Measurements from ENCODE around the gene FAM222A.
"Not testable (repeated sequence)": the region's sequence is repeated elsewhere in the genome, so short reads cannot be mapped to it uniquely, and the experiment has no call there.

The FAM222A gene

GRCh38 chr12:109694629-109695028, 19.0 kb upstream of the FAM222A start:
- H3K4me1 ChIP-seq (ENCODE audit: insufficient read depth, low read length); H3K9ac ChIP-seq (ENCODE audit: low read depth, low read length); H3K36me3 ChIP-seq (ENCODE audit: insufficient read depth, low read length); H3K4me3 ChIP-seq (ENCODE audit: low read length); H3K27ac ChIP-seq (ENCODE audit: low read depth, low read length); H3K9me3 ChIP-seq (ENCODE audit: insufficient read depth, low read depth, low read length); H3K27me3 ChIP-seq (ENCODE audit: insufficient read depth, low read length): not testable (repeated sequence)
- WGBS, result 95% methylated on average over 5 of the region's 6 CpGs

DNA sequence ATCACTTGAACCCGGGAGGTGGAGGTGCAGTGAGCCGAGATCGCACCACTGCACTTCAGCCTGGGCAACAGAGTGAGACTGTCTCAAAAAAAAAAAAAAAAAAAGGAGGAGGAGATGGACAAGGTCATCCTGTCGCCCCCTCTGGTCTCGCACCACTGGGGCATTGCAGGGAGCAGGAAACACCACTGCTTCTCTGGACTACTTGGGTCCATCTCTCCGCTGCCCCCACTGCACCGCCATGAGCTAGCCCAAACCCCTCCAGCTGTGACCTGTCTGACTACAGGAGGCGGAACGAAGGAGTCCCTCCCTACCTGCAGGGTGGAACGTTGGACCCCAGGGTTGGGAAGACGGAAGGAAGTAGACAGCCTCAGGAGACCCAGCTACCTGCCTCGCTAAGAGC, 18.2 kb upstream of the FAM222A start:
- 81% methylated on average over 12 of the region's 12 CpGs for WGBS
- Histone ChIP-seq H3K4me3 (ENCODE audit: low read length) (no peak overlapping the region), H3K27me3 (ENCODE audit: insufficient read depth, low read length) (no peaks in the 10 kb centered on the region), H3K36me3 (ENCODE audit: insufficient read depth, low read length) (no peaks in the 10 kb centered on the region), H3K27ac (ENCODE audit: low read depth, low read length) (no peak overlapping the region), H3K9me3 (ENCODE audit: insufficient read depth, low read depth, low read length) (no peaks in the 10 kb centered on the region), H3K4me1 (ENCODE audit: insufficient read depth, low read length) (no peaks in the 10 kb centered on the region), H3K9ac (ENCODE audit: low read depth, low read length) (no peak overlapping the region)

- Histone ChIP-seq H3K9ac (ENCODE audit: low read depth, low read length) (no peak overlapping the region), H3K36me3 (ENCODE audit: insufficient read depth, low read length) (no peaks in the 10 kb centered on the region), H3K27ac (ENCODE audit: low read depth, low read length) (no peak overlapping the region), H3K4me1 (ENCODE audit: insufficient read depth, low read length) (no peaks in the 10 kb centered on the region), H3K4me3 (ENCODE audit: low read length) (no peak overlapping the region), H3K9me3 (ENCODE audit: insufficient read depth, low read depth, low read length) (no peaks in the 10 kb centered on the region), H3K27me3 (ENCODE audit: insufficient read depth, low read length) (no peaks in the 10 kb centered on the region)
- WGBS, result 37% methylated on average over 6 of the region's 6 CpGs
Measured at GRCh38 chr12:109695961-109696461, 17.6 kb upstream of the FAM222A start.

GRCh38 chr12:109696485-109697269, 16.9 kb upstream of the FAM222A start:
- H3K27me3 ChIP-seq (ENCODE audit: insufficient read depth, low read length), result no peaks in the 10 kb centered on the region
- H3K4me1 ChIP-seq (ENCODE audit: insufficient read depth, low read length), result no peaks in the 10 kb centered on the region
- H3K4me3 ChIP-seq (ENCODE audit: low read length), result no peak overlapping the region
- no peak overlapping the region for H3K9ac ChIP-seq (ENCODE audit: low read depth, low read length)
- no peak overlapping the region for H3K27ac ChIP-seq (ENCODE audit: low read depth, low read length)
- H3K36me3 ChIP-seq (ENCODE audit: insufficient read depth, low read length), result no peaks in the 10 kb centered on the region
- WGBS, result 69% methylated on average over 6 of the region's 6 CpGs
- H3K9me3 ChIP-seq (ENCODE audit: insufficient read depth, low read depth, low read length), result no peaks in the 10 kb centered on the region

GRCh38 chr12:109697270-109697553, 16.4 kb upstream of the FAM222A start:
- 84% methylated on average over 2 of the region's 2 CpGs for WGBS
- no peaks in the 10 kb centered on the region for H3K4me1 ChIP-seq (ENCODE audit: insufficient read depth, low read length)
- H3K27me3 ChIP-seq (ENCODE audit: insufficient read depth, low read length), result no peaks in the 10 kb centered on the region
- H3K27ac ChIP-seq (ENCODE audit: low read depth, low read length), result no peak overlapping the region
- no peaks in the 10 kb centered on the region for H3K36me3 ChIP-seq (ENCODE audit: insufficient read depth, low read length)
- H3K9me3 ChIP-seq (ENCODE audit: insufficient read depth, low read depth, low read length), result no peaks in the 10 kb centered on the region
- H3K4me3 ChIP-seq (ENCODE audit: low read length), result no peak overlapping the region
- H3K9ac ChIP-seq (ENCODE audit: low read depth, low read length), result no peak overlapping the region

GRCh38 chr12:109697877-109698468, 15.7 kb upstream of the FAM222A start:
- H3K4me3 ChIP-seq (ENCODE audit: low read length), result no peak overlapping the region
- no peaks in the 10 kb centered on the region for H3K36me3 ChIP-seq (ENCODE audit: insufficient read depth, low read length)
- no peak overlapping the region for H3K27ac ChIP-seq (ENCODE audit: low read depth, low read length)
- no peaks in the 10 kb centered on the region for H3K27me3 ChIP-seq (ENCODE audit: insufficient read depth, low read length)
- WGBS, result 84% methylated on average over 11 of the region's 11 CpGs
- H3K9ac ChIP-seq (ENCODE audit: low read depth, low read length), result no peak overlapping the region
- no peaks in the 10 kb centered on the region for H3K4me1 ChIP-seq (ENCODE audit: insufficient read depth, low read length)
- H3K9me3 ChIP-seq (ENCODE audit: insufficient read depth, low read depth, low read length), result no peaks in the 10 kb centered on the region

- Histone ChIP-seq H3K4me1 (ENCODE audit: insufficient read depth, low read length) (no peaks in the 10 kb centered on the region), H3K4me3 (ENCODE audit: low read length) (no peak overlapping the region), H3K36me3 (ENCODE audit: insufficient read depth, low read length) (no peaks in the 10 kb centered on the region), H3K27ac (ENCODE audit: low read depth, low read length) (no peak overlapping the region), H3K9me3 (ENCODE audit: insufficient read depth, low read depth, low read length) (no peaks in the 10 kb centered on the region), H3K9ac (ENCODE audit: low read depth, low read length) (no peak overlapping the region), H3K27me3 (ENCODE audit: insufficient read depth, low read length) (no peaks in the 10 kb centered on the region)
- WGBS, result 93% methylated on average over 6 of the region's 7 CpGs
Measured at GRCh38 chr12:109698820-109699219, 14.8 kb upstream of the FAM222A start.

DNA sequence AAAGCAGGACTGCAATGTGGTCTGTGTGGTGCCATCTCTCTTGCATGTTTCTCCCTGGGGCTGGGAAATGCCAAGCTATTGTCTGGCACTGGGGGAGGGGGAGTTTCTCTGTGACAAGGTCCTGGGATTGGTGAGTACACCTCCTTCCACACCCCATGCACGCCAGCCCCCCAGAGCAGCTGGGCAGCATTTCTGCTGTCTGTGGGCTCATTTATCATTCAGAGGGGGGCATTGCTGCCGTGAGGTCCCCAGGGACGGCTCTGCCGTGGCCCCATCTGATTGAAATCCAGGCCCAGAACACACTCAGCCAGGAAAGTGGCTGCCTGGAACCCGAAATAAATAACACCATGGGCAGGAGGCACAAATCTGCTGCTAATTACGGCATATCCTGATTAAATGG, 12.6 kb upstream of the FAM222A start:
- H3K36me3 ChIP-seq (ENCODE audit: insufficient read depth, low read length), result no peaks in the 10 kb centered on the region
- no peaks in the 10 kb centered on the region for H3K27me3 ChIP-seq (ENCODE audit: insufficient read depth, low read length)
- no peaks in the 10 kb centered on the region for H3K9me3 ChIP-seq (ENCODE audit: insufficient read depth, low read depth, low read length)
- no peak overlapping the region for H3K4me3 ChIP-seq (ENCODE audit: low read length)
- no peak overlapping the region for H3K27ac ChIP-seq (ENCODE audit: low read depth, low read length)
- 82% methylated on average over 6 of the region's 6 CpGs for WGBS
- no peak overlapping the region for H3K9ac ChIP-seq (ENCODE audit: low read depth, low read length)
- no peaks in the 10 kb centered on the region for H3K4me1 ChIP-seq (ENCODE audit: insufficient read depth, low read length)

- no peak overlapping the region for H3K9ac ChIP-seq (ENCODE audit: low read depth, low read length)
- 92% methylated on average over 6 of the region's 9 CpGs for WGBS
Measured at GRCh38 chr12:109702111-109702841, 11.3 kb upstream of the FAM222A start.

GRCh38 chr12:109703684-109704083, 9.9 kb upstream of the FAM222A start:
- H3K36me3 ChIP-seq (ENCODE audit: insufficient read depth, low read length), result no peaks in the 10 kb centered on the region
- 87% methylated on average over 6 of the region's 7 CpGs for WGBS
- H3K4me1 ChIP-seq (ENCODE audit: insufficient read depth, low read length), result no peaks in the 10 kb centered on the region
- H3K9me3 ChIP-seq (ENCODE audit: insufficient read depth, low read depth, low read length), result no peaks in the 10 kb centered on the region
- no peak overlapping the region for H3K4me3 ChIP-seq (ENCODE audit: low read length)
- no peaks in the 10 kb centered on the region for H3K27me3 ChIP-seq (ENCODE audit: insufficient read depth, low read length)
- H3K9ac ChIP-seq (ENCODE audit: low read depth, low read length), result no peak overlapping the region
- no peak overlapping the region for H3K27ac ChIP-seq (ENCODE audit: low read depth, low read length)

More at GRCh38 chr12:109702111-109702841, 11.3 kb upstream of the FAM222A start:
- no peaks in the 10 kb centered on the region for H3K27me3 ChIP-seq (ENCODE audit: insufficient read depth, low read length)
- H3K36me3 ChIP-seq (ENCODE audit: insufficient read depth, low read length), result no peaks in the 10 kb centered on the region
- no peaks in the 10 kb centered on the region for H3K9me3 ChIP-seq (ENCODE audit: insufficient read depth, low read depth, low read length)
- H3K4me3 ChIP-seq (ENCODE audit: low read length), result no peak overlapping the region
- H3K27ac ChIP-seq (ENCODE audit: low read depth, low read length), result no peak overlapping the region
- no peaks in the 10 kb centered on the region for H3K4me1 ChIP-seq (ENCODE audit: insufficient read depth, low read length)

GRCh38 chr12:109704371-109705098, 9.1 kb upstream of the FAM222A start:
- Histone ChIP-seq H3K9me3 (ENCODE audit: insufficient read depth, low read depth, low read length) (no peaks in the 10 kb centered on the region), H3K4me1 (ENCODE audit: insufficient read depth, low read length) (no peaks in the 10 kb centered on the region), H3K4me3 (ENCODE audit: low read length) (no peak overlapping the region), H3K27me3 (ENCODE audit: insufficient read depth, low read length) (no peaks in the 10 kb centered on the region), H3K27ac (ENCODE audit: low read depth, low read length) (no peak overlapping the region), H3K9ac (ENCODE audit: low read depth, low read length) (no peak overlapping the region), H3K36me3 (ENCODE audit: insufficient read depth, low read length) (no peaks in the 10 kb centered on the region)
- WGBS, result 79% methylated on average over 3 of the region's 4 CpGs

All from HUES64 (cell line).